Colonic mucosa (tissue), 4 donors: Measurements from ENCODE around the gene PDK1. TPM values are rescaled to one million over a fixed set of nuclear protein-coding genes. Genes with fewer than 3 reads are reported as not detected.

ENCODE experiments used
- DNase-seq: peaks from one replicate; pipeline ENCODE4 v3.0.0-alpha.2; 2020
- H3K27ac ChIP-seq: fragments of 200-600 bp; one replicate; pipeline ENCODE4 v1.8.0; 2021
- H3K27me3 ChIP-seq: fragments of 200-600 bp; one replicate; pipeline ENCODE4 v1.8.0; 2021
- H3K36me3 ChIP-seq: fragments of 200-600 bp; one replicate; pipeline ENCODE4 v1.8.0; 2021
- H3K4me1 ChIP-seq: fragments of 200-600 bp; one replicate; pipeline ENCODE4 v1.8.0; 2021; ENCODE audit warnings: mild to moderate bottlenecking
- H3K4me3 ChIP-seq: fragments of 200-600 bp; one replicate; pipeline ENCODE4 v1.8.0; 2021
- H3K9ac ChIP-seq, 2 donors: one replicate each; pipeline ENCODE4 v1.7.0; 2013; ENCODE audit warnings: control low read depth in 2 of 2, low read depth in 2 of 2, low read length in 2 of 2
- H3K9me3 ChIP-seq: fragments of 200-600 bp; one replicate; pipeline ENCODE4 v1.8.0; 2021
- CTCF ChIP-seq: fragments of 200-600 bp; IDR thresholded peaks from one replicate; pipeline ENCODE4 v1.8.0; 2022; ENCODE audit warnings: antibody characterized with exemption, mild to moderate bottlenecking
- intact Hi-C: fragments of 100-400 bp; cut with DNase I; formaldehyde crosslinking; loops from one replicate; pipeline ENCODE4 v1.14.1; 2022
- total RNA-seq, 2 donors: library from RNA; stranded (reverse); fragmentation: NEBNext Ultra II Directional in 1 of 2; extraction: Animal tissue kit (Norgen Biotek cat#: 25700) in 1 of 2; gene quantifications; one replicate each; pipeline ENCODE4 v1.2.1, GENCODE V29; 2021
- donor health status: healthy.
- donor health status: DM: no; HTN: no; CAD: no.
- donor health status: DM: no; HTN: no; CAD: no.

PDK1 gene
- total RNA-seq, 2 donors from 2014 or later, result 13.3 to 44.1 TPM

GRCh38 chr2:172561270-172561669 lies 5.4 kb downstream of the PDK1 start:
- no peak for TF ChIP-seq CTCF
- Histone ChIP-seq H3K9me3 (no peaks in the 10 kb centered on the region), H3K27me3 (no peaks in the 10 kb centered on the region), H3K4me1 (no peaks in the 10 kb centered on the region), H3K36me3 (peaks cover 12% of the 10 kb centered on the region), H3K27ac (no peak overlapping the region), H3K9ac (no peak overlapping the region), H3K4me3 (no peak overlapping the region)
- no peak for DNase-seq
- intact Hi-C loops, result no loop called here

- Histone ChIP-seq H3K4me1 (no peaks in the 10 kb centered on the region), H3K9ac (no peak overlapping the region), H3K4me3 (no peak overlapping the region), H3K27me3 (no peaks in the 10 kb centered on the region), H3K9me3 (no peaks in the 10 kb centered on the region), H3K27ac (no peak overlapping the region), H3K36me3 (peaks cover 12% of the 10 kb centered on the region)
- intact Hi-C loops, result no loop called here
- DNase-seq, result no peak
- no peak for TF ChIP-seq CTCF
These were observed 6.4 kb downstream of the PDK1 start for GRCh38 chr2:172562298-172562697.

- H3K27ac ChIP-seq, result no peak overlapping the region
- H3K36me3 ChIP-seq, result peaks cover 12% of the 10 kb centered on the region
- H3K9ac ChIP-seq, result no peak overlapping the region
- no peak for DNase-seq
- H3K4me1 ChIP-seq, result no peaks in the 10 kb centered on the region
- no peak for TF ChIP-seq CTCF
- H3K4me3 ChIP-seq, result no peak overlapping the region
- no peaks in the 10 kb centered on the region for H3K9me3 ChIP-seq
- H3K27me3 ChIP-seq, result no peaks in the 10 kb centered on the region
- intact Hi-C loops, result no loop called here
These were observed 8.5 kb downstream of the PDK1 start for GRCh38 chr2:172564376-172564775.

GRCh38 chr2:172571245-172571644 lies 15.4 kb downstream of the PDK1 start:
- Histone ChIP-seq H3K4me1 (no peaks in the 10 kb centered on the region), H3K36me3 (no peaks in the 10 kb centered on the region), H3K9me3 (no peaks in the 10 kb centered on the region), H3K27ac (no peak overlapping the region), H3K9ac (no peak overlapping the region), H3K27me3 (no peaks in the 10 kb centered on the region), H3K4me3 (no peak overlapping the region)
- no peak for TF ChIP-seq CTCF
- DNase-seq, result no peak
- intact Hi-C loops, result no loop called here

GRCh38 chr2:172572981-172573380 lies 17.1 kb downstream of the PDK1 start:
- intact Hi-C loops, result no loop called here
- DNase-seq, result no peak
- H3K4me1 ChIP-seq, result no peaks in the 10 kb centered on the region
- no peak overlapping the region for H3K4me3 ChIP-seq
- H3K27me3 ChIP-seq, result no peaks in the 10 kb centered on the region
- TF ChIP-seq CTCF, result no peak
- H3K9me3 ChIP-seq, result peaks cover 5% of the 10 kb centered on the region
- no peak overlapping the region for H3K9ac ChIP-seq
- H3K27ac ChIP-seq, result no peak overlapping the region
- H3K36me3 ChIP-seq, result no peaks in the 10 kb centered on the region

GRCh38 chr2:172574965-172575364 lies 19.1 kb downstream of the PDK1 start:
- no peaks in the 10 kb centered on the region for H3K27me3 ChIP-seq
- H3K27ac ChIP-seq, result no peak overlapping the region
- no peaks in the 10 kb centered on the region for H3K36me3 ChIP-seq
- H3K9ac ChIP-seq, result no peak overlapping the region
- H3K9me3 ChIP-seq, result peaks cover 5% of the 10 kb centered on the region
- TF ChIP-seq CTCF, result no peak
- intact Hi-C loops, result no loop called here
- no peak overlapping the region for H3K4me3 ChIP-seq
- no peak for DNase-seq
- H3K4me1 ChIP-seq, result no peaks in the 10 kb centered on the region
